ENCODE measurements around the gene PFN2. TPM values are rescaled to one million over a fixed set of nuclear protein-coding genes. Genes with fewer than 3 reads are reported as not detected.
"Not testable (repeated sequence)": the region's sequence is repeated elsewhere in the genome, so short reads cannot be mapped to it uniquely, and the experiment has no call there.

The PFN2 gene, protein sequence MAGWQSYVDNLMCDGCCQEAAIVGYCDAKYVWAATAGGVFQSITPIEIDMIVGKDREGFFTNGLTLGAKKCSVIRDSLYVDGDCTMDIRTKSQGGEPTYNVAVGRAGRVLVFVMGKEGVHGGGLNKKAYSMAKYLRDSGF
- 96.1 and 103 TPM in 2 replicates for total RNA-seq (2014; rRNA removed; shearing (Covaris generic))

- peak; percentile 80 for DNase-seq (ENCODE audit: low spot score)
These were observed at the start of gene PFN2 for GRCh38 chr3:149970716-149971402. Gene PFN2 (minus strand): TSS chr3:149970895. CDS start chr3:149970856, 39 bp downstream.

DNA sequence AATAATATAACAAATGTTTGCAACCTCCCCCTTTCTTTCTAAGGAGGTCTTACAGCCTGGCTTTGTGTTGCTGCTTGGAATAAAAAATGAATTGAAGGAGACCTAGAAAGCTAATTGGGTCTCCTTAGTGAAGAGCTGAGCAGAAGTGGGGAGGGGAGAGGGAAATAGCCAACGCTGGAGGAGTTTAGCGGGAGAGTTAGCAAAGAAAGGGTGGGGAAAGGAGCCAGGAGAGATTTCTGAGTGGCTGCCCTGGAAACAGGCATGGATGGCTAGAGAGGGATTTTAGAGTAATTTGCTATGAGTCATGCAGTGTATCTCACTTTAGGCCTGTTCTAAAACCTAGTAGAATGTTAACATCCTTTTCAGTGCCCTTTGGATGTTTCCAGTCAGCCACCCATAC, 45.2 kb upstream of the PFN2 start:
- DNase-seq (ENCODE audit: low spot score): no peak

DNA sequence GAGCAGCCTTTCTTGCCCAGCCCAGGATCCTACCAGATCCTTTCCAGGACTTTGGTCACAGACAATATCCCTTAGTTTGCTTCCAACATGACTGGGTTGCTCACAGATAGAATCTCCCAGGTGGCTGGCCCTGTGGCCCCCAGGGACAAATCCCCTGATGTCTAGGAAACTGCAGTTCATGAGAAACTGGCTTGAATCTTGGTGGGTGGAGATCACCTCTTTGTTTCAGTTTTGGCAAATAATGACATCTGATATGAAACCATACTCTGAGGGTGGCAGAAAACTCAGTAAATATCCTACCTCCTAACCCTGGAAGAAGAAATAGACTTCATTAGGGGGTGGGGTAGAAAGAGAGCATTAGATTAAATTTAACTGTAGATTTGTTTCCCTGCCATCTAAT, 44.1 kb upstream of the PFN2 start:
- no peak for DNase-seq (ENCODE audit: low spot score)

- DNase-seq (ENCODE audit: low spot score): no peak
These were observed 43.1 kb upstream of the PFN2 start for GRCh38 chr3:150013801-150014200.

- no peak for DNase-seq (ENCODE audit: low spot score)
These were observed 36.1 kb upstream of the PFN2 start for GRCh38 chr3:150006794-150007193.

- no peak for DNase-seq (ENCODE audit: low spot score)
These were observed 34.8 kb upstream of the PFN2 start for GRCh38 chr3:150005243-150006112.

GRCh38 chr3:150000641-150001040, 29.9 kb upstream of the PFN2 start:
- DNase-seq (ENCODE audit: low spot score): no peak

- DNase-seq (ENCODE audit: low spot score): no peak
These were observed 28.7 kb upstream of the PFN2 start for GRCh38 chr3:149999421-149999820.

DNA sequence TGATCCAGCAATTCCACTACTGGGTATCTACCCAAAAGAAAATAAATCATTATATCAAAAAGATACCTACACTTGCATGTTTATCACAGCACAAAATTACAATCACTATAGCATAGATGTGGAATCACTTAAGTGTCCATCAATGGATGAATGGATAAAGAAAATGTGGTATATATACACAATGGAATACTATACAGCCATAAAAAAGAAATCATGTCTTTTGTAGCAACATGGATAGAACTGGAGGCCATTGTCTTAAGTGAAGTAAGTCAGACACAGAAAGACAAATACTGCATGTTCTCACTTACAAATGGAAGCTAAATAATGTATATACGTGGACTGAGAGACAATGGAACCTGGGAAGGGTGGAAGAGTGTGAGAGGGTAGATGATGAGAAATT, 28.3 kb upstream of the PFN2 start:
- no peak for DNase-seq (ENCODE audit: low spot score)

GRCh38 chr3:149992416-149993058, 21.8 kb upstream of the PFN2 start:
- DNase-seq (ENCODE audit: low spot score): no peak

DNA sequence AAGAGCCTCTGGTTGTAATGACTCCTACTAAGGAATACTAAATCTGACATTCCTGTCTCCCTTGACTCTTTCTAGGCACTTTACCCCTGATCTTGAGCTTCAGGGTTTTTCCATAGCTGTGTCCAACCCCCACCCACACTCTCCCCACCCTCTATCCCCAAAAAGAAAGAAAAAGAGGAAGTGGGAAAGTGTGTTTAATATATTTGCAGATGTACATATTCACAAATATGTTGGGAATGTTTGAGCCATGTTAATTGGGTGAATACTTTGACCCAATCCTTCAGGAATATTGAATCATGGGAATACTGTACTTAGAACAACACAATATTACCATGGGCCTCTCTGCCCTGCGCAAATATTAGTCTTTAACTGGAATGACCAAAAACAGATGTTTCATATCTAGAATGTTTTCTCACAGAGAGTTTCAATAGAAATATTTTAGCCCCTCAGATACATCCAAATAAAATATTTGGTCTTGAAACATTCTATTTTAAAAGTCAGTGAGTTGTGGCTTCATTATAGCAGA, 19.8 kb upstream of the PFN2 start:
- no peak for DNase-seq (ENCODE audit: low spot score)

- no peak for DNase-seq (ENCODE audit: low spot score)
These were observed 18.6 kb upstream of the PFN2 start for GRCh38 chr3:149989307-149989706.

DNA sequence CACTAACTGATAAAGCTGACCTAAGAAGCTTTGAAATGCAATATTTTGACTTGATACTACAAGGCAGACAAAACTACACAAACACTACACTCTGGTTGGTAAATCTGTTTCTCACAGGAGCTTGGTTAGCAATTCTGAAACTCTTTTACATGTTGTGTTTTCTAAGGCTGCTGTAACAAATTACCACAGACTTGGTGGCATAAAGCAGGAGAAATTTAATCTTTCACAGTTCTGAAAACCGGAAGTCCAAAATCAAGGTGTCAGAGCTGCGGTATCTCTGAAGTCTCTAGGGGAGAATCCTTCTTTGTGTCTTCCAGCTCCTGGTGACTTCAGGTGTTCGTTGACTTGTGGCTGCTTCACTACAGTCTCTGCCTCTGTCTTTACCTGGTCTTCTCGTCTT, 12.9 kb upstream of the PFN2 start:
- no peak for DNase-seq (ENCODE audit: low spot score)

DNA sequence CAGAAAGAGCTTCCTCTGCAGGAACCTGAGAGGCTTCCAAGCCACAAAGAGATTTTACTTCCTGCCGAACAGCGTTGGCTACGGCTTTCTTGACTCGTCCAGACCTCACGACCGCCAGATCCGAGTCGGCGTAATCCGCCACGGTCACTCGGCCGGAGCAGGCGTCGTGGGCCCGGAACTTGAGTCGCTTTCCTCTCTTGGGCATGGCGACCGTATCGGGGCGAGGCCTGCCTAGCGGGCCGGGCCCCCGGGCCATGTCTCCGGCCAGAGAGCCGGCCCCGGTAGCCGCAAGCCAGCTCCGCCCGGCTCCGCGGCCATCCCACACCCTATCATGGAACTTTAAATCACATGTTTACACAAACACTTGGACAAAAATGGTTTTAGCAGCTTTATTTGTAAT, 12.4 kb upstream of the PFN2 start:
- DNase-seq (ENCODE audit: low spot score): not testable (repeated sequence)

DNA sequence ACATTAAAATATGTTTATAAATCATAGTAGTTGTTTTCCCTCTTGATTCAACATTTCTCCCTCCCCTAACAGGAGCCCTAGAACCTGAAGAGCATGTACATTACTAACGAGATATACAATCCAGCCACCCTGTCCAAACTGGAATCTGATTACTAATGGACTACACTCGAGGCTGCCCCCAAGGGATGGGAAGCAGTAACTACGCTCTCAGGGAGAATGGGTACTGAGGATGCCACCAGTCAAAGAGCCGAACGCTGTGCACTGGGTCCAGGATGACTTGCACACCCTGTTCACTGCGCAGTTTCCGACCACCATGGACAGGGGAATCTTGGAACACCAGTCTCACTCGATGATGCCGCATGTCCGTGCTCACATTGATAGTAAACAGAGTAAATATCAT, 11.3 kb upstream of the PFN2 start:
- DNase-seq (ENCODE audit: low spot score): not testable (repeated sequence)

DNA sequence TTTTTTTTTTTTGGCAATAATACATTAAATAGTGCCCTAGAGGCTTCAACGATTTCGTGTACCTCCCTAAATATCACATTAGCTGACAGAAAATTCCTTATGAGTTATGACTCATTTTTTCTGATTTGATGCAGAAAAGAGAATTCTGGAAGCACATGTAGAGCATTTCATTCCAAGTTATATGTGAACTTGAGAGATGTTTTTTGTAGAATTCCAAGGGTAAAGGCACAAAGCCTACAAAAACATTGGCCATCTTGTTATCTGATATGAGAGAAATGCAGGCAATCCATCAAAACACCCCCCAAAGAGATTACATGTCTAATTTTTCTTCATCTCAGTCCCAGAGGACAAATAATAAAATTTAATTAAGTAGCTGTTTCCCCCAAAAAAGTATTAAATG, 6.7 kb upstream of the PFN2 start:
- DNase-seq (ENCODE audit: low spot score): no peak

DNA sequence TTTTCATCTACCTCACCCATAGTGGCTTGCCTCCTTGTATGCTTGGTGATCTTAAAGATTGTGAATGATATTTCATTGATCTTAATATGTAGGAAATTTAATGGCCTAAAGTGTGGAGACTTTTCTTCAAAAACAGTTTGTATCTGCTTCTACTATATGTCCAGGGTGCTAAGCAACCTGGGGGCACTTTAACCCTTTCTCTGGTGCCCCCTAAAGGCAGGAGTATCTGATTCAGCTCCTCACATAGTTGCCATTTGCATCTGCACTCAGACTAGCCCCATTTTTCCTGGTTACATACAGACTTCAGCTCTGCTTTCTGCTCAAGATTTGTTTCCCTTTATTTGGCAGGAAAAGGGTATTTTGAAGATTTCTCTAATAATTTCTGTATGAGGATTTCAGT, 5.2 kb upstream of the PFN2 start:
- DNase-seq (ENCODE audit: low spot score): no peak

- peak; percentile 80 for DNase-seq (ENCODE audit: low spot score)
These were observed 844 bp upstream of the PFN2 start for GRCh38 chr3:149971403-149972075.

DNA sequence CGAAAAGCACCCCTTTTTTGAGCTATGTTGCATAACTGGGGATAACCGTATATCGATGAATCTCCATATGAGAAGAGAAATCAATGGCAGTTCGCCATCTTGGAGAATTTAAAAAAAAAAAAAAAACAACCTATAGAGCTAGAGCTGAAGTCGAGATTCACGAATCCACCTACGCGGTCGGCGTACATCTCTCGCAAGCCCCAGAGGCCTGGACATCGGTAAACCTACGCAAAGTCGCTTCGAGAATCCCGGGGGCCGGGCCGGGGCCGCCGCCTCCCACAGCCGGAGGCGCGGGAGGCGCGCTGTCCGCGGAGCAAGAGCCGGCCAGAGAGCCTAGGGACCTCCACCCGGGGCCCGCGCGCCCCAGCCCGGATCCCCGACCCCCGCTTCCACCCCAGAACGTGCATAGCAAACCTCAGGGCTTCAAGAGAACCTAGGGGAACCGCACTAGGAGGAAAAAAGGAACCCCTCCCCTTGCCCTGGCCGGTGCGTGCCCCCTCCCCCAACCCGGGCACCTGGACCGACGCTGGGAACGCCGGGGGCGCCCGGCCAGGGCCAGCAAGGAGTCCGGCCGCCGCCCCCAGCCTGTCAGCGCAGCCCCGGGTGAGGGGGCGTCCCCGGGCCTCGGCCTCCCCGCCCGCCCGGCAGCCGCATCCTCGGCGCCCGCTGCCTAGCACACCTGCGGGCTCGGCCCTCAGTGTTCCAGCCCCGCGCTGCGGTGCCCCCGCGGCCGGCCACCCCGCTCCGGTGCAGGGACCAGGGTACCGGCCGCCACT, 567 bp downstream of the PFN2 start:
- peak; percentile 86 for DNase-seq (ENCODE audit: low spot score)

- peak; percentile 89 for DNase-seq (ENCODE audit: low spot score)
These were observed 1.4 kb downstream of the PFN2 start for GRCh38 chr3:149969110-149969939.

All from HT-29 (cell line).